Tibial artery (tissue), 4 donors: ENCODE data around the gene SPAG9.

ENCODE experiments used
- DNase-seq, 2 donors: peaks; one replicate each; pipeline ENCODE4 v3.0.0-alpha.2; 2019
- H3K27ac ChIP-seq, 2 donors: fragments of 200-600 bp; sonication (generic) in 1 of 2; 1 replicate in 1 of 2; 2 replicates in 1 of 2; pipeline ENCODE4 v1.5.1; 2018 to 2019; ENCODE audit warnings: mild to moderate bottlenecking in 1 of 2
- H3K27me3 ChIP-seq, 2 donors: fragments of 200-600 bp; sonication (generic) in 1 of 2; one replicate each; pipeline versions ENCODE4 v1.5.1 to v1.6.0; 2016 to 2019
- H3K36me3 ChIP-seq, 3 donors: fragments of 200-600 bp; sonication (generic) in 2 of 3; one replicate each; pipeline ENCODE4 v1.5.1; 2016 to 2019; ENCODE audit warnings: mild to moderate bottlenecking in 2 of 3
- H3K4me1 ChIP-seq, 4 donors: fragments of 200-600 bp; sonication (generic) in 2 of 4; 1 replicate in 3 of 4; 2 replicates in 1 of 4; pipeline ENCODE4 v1.5.1; 2016 to 2019
- H3K4me3 ChIP-seq, 2 donors: fragments of 200-600 bp; sonication (generic) in 1 of 2; 1 replicate in 1 of 2; 2 replicates in 1 of 2; pipeline ENCODE4 v1.5.1; 2018 to 2019; ENCODE audit warnings: mild to moderate bottlenecking in 2 of 2
- H3K9me3 ChIP-seq, 3 donors: fragments of 200-600 bp; sonication (generic) in 1 of 3; one replicate each; pipeline ENCODE4 v1.5.1; 2016 to 2019
- intact Hi-C: fragments of 100-400 bp; cut with DNase I; formaldehyde crosslinking; loops from one replicate; pipeline ENCODE4 v1.15.0; 2023; ENCODE audit warnings: low total_unique reads
- TF ChIP-seq, protein P1 (sequence below), 2 experiments: fragments of 200-600 bp in 1 of 2; fragments of 450-650 bp in 1 of 2; IDR thresholded peaks; one replicate each; pipeline ENCODE4 v1.5.1; 2017 to 2019; ENCODE audit warnings: antibody characterized with exemption in 2 of 2, mild to moderate bottlenecking in 1 of 2, moderate library complexity in 1 of 2

Gene SPAG9

DNA sequence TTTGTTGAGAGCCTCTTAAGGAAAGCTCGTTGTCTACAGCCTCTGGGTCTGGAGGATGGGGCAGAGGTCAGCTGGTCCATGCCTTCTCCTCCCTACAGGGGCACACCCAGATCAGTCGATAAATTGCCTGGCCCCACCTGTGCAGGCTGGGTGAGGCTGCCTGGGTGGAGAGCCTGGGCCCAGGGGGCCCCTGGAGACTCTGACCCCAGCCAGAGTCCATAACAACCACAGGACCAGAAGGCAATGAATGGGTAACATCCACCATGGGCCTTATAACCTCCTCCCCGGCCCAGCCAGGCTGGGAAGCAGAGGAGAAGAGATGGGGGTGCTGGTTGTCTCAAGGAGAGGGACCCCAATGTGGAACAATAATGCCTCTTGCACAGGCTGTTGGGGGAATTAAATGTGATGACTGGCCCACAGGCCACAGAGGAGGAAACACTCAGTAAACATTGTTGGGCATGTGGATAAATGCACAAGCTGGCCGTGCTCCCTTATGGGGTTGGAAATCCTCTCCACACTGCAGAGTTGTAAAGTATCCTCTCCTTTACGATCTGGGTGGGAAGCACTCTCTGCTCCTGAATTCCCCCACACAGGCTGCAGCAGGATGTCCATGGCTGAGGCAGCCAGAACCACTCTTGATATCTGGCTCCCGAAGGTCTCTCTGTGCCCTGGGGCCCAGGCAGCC, 197.8 kb downstream of the SPAG9 start:
- intact Hi-C loops, result no loop called here
- Histone ChIP-seq H3K4me3 (no peak overlapping the region), H3K27me3 (no peaks in the 10 kb centered on the region), H3K27ac (no peak overlapping the region), H3K4me1 (peaks cover 3 to 31% (median 15%) of the 10 kb centered on the region in 4 donors), H3K9me3 (no peaks in the 10 kb centered on the region), H3K36me3 (no peaks in the 10 kb centered on the region)
- TF ChIP-seq, protein P1, sequence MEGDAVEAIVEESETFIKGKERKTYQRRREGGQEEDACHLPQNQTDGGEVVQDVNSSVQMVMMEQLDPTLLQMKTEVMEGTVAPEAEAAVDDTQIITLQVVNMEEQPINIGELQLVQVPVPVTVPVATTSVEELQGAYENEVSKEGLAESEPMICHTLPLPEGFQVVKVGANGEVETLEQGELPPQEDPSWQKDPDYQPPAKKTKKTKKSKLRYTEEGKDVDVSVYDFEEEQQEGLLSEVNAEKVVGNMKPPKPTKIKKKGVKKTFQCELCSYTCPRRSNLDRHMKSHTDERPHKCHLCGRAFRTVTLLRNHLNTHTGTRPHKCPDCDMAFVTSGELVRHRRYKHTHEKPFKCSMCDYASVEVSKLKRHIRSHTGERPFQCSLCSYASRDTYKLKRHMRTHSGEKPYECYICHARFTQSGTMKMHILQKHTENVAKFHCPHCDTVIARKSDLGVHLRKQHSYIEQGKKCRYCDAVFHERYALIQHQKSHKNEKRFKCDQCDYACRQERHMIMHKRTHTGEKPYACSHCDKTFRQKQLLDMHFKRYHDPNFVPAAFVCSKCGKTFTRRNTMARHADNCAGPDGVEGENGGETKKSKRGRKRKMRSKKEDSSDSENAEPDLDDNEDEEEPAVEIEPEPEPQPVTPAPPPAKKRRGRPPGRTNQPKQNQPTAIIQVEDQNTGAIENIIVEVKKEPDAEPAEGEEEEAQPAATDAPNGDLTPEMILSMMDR (IDR thresholded peaks at IDR 0.05), result no peak
- no peak for DNase-seq

DNA sequence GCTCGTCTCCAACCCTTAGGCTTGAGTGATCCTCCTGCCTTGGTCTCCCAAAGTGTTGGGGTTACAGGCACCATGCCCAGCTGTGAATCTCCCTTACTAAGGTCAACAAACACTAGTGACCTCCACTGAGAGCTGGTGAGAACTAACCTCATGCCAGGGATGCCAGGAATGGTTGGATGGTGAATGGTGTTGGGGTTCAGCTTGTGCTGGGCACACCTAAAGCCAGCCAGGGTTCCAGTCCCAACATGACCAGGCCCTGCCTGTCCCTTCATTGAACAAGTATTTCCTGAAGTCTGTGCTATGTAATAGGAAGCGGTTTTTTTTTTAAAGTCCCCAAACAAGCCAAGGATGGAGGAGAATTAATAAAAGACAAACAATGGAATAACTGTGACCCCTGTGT, 198.6 kb downstream of the SPAG9 start:
- no peak overlapping the region for H3K4me3 ChIP-seq
- H3K27ac ChIP-seq, result no peak overlapping the region
- no peak for DNase-seq
- H3K27me3 ChIP-seq, result no peaks in the 10 kb centered on the region
- H3K36me3 ChIP-seq, result no peaks in the 10 kb centered on the region
- TF ChIP-seq, protein P1 (IDR thresholded peaks at IDR 0.05), result no peak
- intact Hi-C loops, result no loop called here
- H3K4me1 ChIP-seq, result peaks cover 3 to 36% (median 15%) of the 10 kb centered on the region in 4 donors
- no peaks in the 10 kb centered on the region for H3K9me3 ChIP-seq

DNA sequence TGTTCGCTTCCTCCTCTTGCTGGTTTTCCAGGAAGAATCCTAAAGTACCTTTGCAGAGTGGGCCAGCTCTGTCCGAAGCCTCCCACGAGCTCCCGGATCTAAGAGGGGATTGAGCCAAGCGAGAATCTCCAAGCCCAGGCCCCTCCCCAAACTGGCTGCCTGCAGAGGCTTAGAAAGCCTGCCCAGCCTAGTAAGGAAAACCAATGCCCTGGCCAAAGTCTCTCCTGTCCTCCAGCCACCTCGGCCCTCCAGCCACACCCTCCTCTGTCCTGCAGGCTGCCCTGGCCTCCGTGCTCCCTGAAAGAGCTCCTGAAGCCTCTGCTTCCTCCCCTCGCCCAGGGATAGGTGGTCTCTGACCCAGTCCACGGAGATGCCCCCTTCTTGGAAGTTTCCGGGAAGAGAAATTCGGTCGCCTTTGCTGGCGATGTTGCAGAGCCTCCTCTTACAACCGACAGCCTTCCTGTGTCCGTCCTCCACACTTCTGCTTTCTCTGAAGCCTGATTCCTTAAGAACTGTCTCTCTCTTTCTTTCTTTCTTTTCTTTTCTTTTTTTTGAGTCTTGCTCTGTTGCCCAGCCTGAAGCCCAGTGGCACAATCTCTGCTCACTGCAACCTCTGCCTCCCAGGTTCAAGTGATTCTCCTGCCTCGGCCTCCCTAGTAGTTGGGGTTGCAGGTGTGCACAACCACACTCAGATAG, 199.6 kb downstream of the SPAG9 start:
- Histone ChIP-seq H3K4me1 (peaks cover 3 to 41% (median 15%) of the 10 kb centered on the region in 4 donors), H3K36me3 (no peaks in the 10 kb centered on the region), H3K4me3 (no peak overlapping the region), H3K27me3 (no peaks in the 10 kb centered on the region), H3K27ac (peak overlapping the region in 1 of 2 donors; percentile 43), H3K9me3 (no peaks in the 10 kb centered on the region)
- intact Hi-C loops, result no loop called here
- TF ChIP-seq, protein P1 (IDR thresholded peaks at IDR 0.05), result no peak
- no peak for DNase-seq

DNA sequence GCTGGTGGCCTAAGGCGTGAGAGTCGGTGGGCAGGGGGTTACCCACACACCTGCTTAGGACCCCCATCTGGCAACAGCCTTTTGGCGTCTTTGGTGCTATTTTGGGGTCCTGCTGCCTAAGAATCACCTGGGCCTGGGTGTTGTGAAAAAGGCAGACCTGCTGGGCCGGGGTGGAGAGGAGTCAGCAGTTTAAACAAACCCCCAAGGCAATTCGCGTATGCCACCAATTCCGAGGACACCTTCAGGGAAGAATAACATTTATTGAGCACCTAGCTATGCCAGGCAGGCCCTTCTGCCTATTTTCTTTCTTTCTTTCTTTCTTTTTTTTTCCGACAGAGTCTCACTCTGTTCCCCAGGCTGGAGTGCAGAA, 200.6 kb downstream of the SPAG9 start:
- TF ChIP-seq, protein P1 (IDR thresholded peaks at IDR 0.05), result no peak
- DNase-seq, result no peak
- no peaks in the 10 kb centered on the region for H3K9me3 ChIP-seq
- no peaks in the 10 kb centered on the region for H3K27me3 ChIP-seq
- H3K4me1 ChIP-seq, result peaks cover 3 to 41% (median 15%) of the 10 kb centered on the region in 4 donors
- no peak overlapping the region for H3K4me3 ChIP-seq
- peak overlapping the region; percentile 43 to 66 for H3K27ac ChIP-seq
- intact Hi-C loops, result no loop called here
- H3K36me3 ChIP-seq, result no peaks in the 10 kb centered on the region

- Histone ChIP-seq H3K27ac (peak overlapping the region; percentile 43 to 66), H3K4me3 (no peak overlapping the region), H3K9me3 (no peaks in the 10 kb centered on the region), H3K27me3 (no peaks in the 10 kb centered on the region), H3K36me3 (no peaks in the 10 kb centered on the region), H3K4me1 (peaks cover 3 to 41% (median 15%) of the 10 kb centered on the region in 4 donors)
- intact Hi-C loops, result no loop called here
- TF ChIP-seq, protein P1 (IDR thresholded peaks at IDR 0.05), result no peak
- peak; percentile 82 to 97 for DNase-seq
Measured at GRCh38 chr17:50919321-50920040, 201.2 kb downstream of the SPAG9 start.
